HG02973 (cell line): ENCODE measurements around the gene CAVIN1.
"Not testable (repeated sequence)": the region's sequence is repeated elsewhere in the genome, so short reads cannot be mapped to it uniquely, and the experiment has no call there.

Experiments
- ATAC-seq: cut with Tn5 transposase; IDR thresholded peaks from one replicate; pipeline ENCODE4 v1.9.1; 2021; ENCODE audit warnings: moderate library complexity; ENCODE audit not compliant: unreplicated experiment

The CAVIN1 gene

GRCh38 chr17:42431758-42432161 is 8.7 kb upstream of the CAVIN1 start:
- no peak for ATAC-seq

- no peak for ATAC-seq
These were observed 6.8 kb upstream of the CAVIN1 start for GRCh38 chr17:42429726-42430447.

GRCh38 chr17:42428141-42428944 is 5.3 kb upstream of the CAVIN1 start:
- no peak for ATAC-seq

- no peak for ATAC-seq
These were observed 2.0 kb upstream of the CAVIN1 start for GRCh38 chr17:42424991-42425610.

- no peak for ATAC-seq
These were observed 710 bp upstream of the CAVIN1 start for GRCh38 chr17:42423766-42424165.

GRCh38 chr17:42422412-42422957 is 571 bp downstream of the CAVIN1 start:
- no peak for ATAC-seq

GRCh38 chr17:42421507-42422338 is 1.3 kb downstream of the CAVIN1 start:
- no peak for ATAC-seq

- no peak for ATAC-seq
These were observed 1.9 kb downstream of the CAVIN1 start for GRCh38 chr17:42421136-42421506.

GRCh38 chr17:42417981-42418380 is 5.1 kb downstream of the CAVIN1 start:
- not testable (repeated sequence) for ATAC-seq

GRCh38 chr17:42414704-42415409 is 8.2 kb downstream of the CAVIN1 start:
- no peak for ATAC-seq

- ATAC-seq = no peak
These were observed 9.5 kb downstream of the CAVIN1 start for GRCh38 chr17:42413464-42414040.

- no peak for ATAC-seq
These were observed 11.0 kb downstream of the CAVIN1 start for GRCh38 chr17:42411905-42412679.

GRCh38 chr17:42411361-42411760 is 11.7 kb downstream of the CAVIN1 start:
- no peak for ATAC-seq

GRCh38 chr17:42410319-42410685 is 12.8 kb downstream of the CAVIN1 start:
- ATAC-seq = no peak

- no peak for ATAC-seq
These were observed 13.3 kb downstream of the CAVIN1 start for GRCh38 chr17:42409523-42410318.

GRCh38 chr17:42408061-42408460 is 15.0 kb downstream of the CAVIN1 start:
- no peak for ATAC-seq

GRCh38 chr17:42407289-42407836 is 15.7 kb downstream of the CAVIN1 start:
- ATAC-seq = no peak
